Coronary artery (tissue), 2 donors: ENCODE data around the gene ATOSA.
A peak's percentile ranks its signal among the peaks of the same experiment; 100 is the strongest.

Experiments
- DNase-seq: peaks from one replicate; pipeline ENCODE4 v3.0.0-alpha.2; 2017; ENCODE audit warnings: low spot score
- H3K27ac ChIP-seq, 2 donors: fragments of 200-600 bp; sonication (generic); one replicate each; pipeline ENCODE4 v1.5.1; 2016 to 2019
- H3K4me3 ChIP-seq: fragments of 200-600 bp; sonication (generic); 2 replicates; pipeline ENCODE4 v1.5.1; 2016; ENCODE audit warnings: mild to moderate bottlenecking, moderate library complexity
- CTCF ChIP-seq: fragments of 200-600 bp; sonication (generic); IDR thresholded peaks from one replicate; pipeline ENCODE4 v1.5.1; 2019; ENCODE audit warnings: antibody characterized with exemption

The ATOSA gene

GRCh38 chr15:52649686-52650085 lies 29.5 kb downstream of the ATOSA start:
- Histone ChIP-seq H3K27ac (no peak overlapping the region), H3K4me3 (no peak overlapping the region)
- DNase-seq = no peak
- TF ChIP-seq CTCF = no peak

- no peak overlapping the region for H3K27ac ChIP-seq
- H3K4me3 ChIP-seq = no peak overlapping the region
- no peak for DNase-seq
- no peak for TF ChIP-seq CTCF
Measured at GRCh38 chr15:52645916-52646315, 33.3 kb downstream of the ATOSA start.

- TF ChIP-seq CTCF = no peak
- peak overlapping the region; percentile 1 for H3K4me3 ChIP-seq
- peak overlapping the region; percentile 75 to 80 for H3K27ac ChIP-seq
- no peak for DNase-seq
Measured at GRCh38 chr15:52642386-52643361, 36.5 kb downstream of the ATOSA start.

- Histone ChIP-seq H3K27ac (no peak overlapping the region), H3K4me3 (no peak overlapping the region)
- TF ChIP-seq CTCF = no peak
- DNase-seq = no peak
Measured at GRCh38 chr15:52636459-52636858, 42.7 kb downstream of the ATOSA start.

- Histone ChIP-seq H3K27ac (no peak overlapping the region), H3K4me3 (no peak overlapping the region)
- TF ChIP-seq CTCF = no peak
- DNase-seq = no peak
Measured at GRCh38 chr15:52635908-52636307, 43.3 kb downstream of the ATOSA start.
